GM18502 (cell line): ENCODE results near the gene LHFPL2.
"Not testable (repeated sequence)": the region's sequence is repeated elsewhere in the genome, so short reads cannot be mapped to it uniquely, and the experiment has no call there.

Experiments used
- ATAC-seq: cut with Tn5 transposase; IDR thresholded peaks from one replicate; pipeline ENCODE4 v1.9.1; 2021; ENCODE audit warnings: mild to moderate bottlenecking; ENCODE audit not compliant: unreplicated experiment, poor library complexity

LHFPL2 gene

DNA sequence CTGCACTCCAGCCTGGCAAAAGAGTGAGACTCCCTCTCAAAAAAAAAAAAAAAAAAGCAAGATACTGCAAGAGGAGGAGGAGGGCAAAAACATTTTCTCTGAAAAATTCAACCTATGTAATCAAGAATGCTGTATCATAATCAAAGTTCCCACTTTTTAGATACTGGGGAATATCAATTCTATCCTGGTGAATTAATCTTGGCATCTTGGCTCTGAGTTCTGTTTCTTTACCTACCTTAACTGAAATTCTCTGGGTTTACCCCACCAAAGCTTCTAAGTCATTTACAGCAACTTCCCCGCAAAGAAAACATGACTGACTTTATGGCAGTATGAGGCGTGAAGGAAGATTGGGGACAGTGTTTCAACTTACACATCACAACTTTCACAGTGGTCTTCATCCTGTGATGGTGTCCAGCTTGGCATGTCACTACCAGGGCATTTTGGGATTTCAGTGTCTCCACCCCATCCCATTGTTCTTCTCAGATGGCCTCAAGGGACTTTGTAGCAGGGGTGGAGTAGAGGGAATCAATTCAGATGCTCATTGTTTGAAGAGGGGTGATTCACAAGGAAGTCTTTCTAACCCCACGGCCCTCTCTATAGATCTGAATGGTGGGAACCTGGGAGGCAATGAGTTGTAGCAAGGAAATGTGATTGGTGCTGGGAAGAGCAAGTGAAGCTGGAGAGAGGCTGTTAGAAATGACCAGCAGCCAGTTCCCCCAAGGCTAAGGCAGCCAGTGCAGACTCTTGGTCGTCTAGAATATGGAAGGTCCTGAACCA is 157.7 kb downstream of the LHFPL2 start:
- no peak for ATAC-seq

DNA sequence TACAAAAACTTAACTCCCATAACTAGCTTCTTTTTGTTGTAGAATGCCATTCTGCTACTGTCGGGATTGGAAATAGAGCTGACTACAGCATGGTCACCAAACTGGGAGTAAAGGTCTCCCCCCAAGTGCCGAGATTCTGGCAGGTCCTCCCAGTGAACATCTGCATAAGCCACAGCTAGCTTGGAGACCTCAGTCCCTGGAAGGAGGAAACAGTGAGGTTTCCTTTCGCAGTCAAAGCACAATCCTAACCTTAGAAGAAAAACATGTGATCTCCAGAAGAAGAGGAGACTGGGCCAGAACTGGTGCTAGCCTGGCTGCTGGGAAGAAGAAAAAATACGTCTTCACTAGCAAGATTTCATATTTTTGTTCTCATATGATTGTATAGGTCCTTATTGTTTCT is 160.7 kb downstream of the LHFPL2 start:
- no peak for ATAC-seq

DNA sequence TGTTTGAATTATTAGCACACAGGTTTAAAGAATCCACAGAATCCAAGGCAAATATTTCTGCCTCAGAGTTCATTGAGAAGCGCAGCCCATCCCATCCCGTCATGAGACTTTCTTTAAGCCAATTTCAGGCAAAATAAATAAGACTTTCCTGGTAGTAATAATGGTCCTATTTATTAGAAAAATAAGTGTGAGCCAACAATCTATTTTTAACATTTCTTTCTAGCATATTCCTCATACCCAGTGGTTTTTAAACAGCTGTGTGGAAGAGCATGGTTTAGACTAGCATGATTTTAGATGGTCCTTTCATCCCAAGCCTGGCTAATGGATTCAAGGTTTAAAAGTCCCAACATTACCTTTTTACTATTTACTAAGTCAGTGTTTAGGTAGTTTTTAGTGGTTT is 162.4 kb downstream of the LHFPL2 start:
- ATAC-seq, result no peak

DNA sequence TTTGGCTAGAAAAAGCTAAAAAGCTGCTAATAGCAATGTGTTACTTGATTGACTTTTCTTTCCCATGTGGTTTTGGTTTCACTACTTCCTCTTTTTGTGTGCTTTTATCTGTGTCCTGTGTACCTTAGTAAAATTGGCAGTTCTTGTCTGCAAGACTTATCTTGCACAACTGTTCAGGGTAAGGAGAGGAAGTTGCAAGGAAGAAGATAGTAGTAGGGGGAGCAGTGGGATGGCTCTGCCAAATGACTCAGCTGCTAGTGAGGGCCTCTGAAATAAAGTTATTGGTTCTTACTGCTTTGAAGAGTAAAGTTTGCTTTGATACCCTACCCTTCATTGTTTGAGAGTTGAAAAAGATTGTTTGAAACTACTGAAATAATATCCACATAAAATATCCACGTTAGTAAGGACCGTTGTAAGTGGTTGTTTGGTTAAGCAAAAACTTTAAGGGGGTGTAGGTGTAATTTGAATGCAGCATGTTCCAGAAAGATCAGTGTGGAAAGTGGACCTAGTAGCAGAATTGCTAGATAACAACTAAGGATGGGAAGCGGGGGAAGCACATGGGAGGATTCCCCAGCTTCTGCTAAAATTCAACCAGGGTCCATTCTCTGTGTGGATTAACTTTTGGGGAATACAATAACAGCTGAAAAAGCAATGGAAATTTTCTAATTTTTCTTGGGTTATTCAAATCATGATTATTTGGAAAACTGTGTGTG is 164.6 kb downstream of the LHFPL2 start:
- ATAC-seq, result peak; percentile 94

DNA sequence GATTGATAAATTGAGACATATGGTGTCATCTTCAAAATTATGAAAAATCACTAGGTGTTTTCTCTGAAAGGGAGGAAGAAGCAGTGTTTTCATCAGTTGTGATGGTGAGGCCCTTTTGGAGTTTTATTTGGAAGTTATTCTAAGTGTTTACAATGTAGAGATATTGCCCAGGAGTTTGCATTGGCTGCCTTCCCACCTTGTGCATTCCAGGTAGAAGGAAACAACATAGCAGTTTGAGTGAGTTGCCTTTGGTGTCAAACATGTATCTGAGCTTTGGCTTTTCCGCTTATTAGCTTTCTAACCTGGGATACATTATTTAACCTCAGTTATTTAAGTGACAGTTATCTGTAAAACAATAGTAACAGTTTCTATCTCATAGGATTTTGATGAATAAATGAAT is 165.6 kb downstream of the LHFPL2 start:
- no peak for ATAC-seq

DNA sequence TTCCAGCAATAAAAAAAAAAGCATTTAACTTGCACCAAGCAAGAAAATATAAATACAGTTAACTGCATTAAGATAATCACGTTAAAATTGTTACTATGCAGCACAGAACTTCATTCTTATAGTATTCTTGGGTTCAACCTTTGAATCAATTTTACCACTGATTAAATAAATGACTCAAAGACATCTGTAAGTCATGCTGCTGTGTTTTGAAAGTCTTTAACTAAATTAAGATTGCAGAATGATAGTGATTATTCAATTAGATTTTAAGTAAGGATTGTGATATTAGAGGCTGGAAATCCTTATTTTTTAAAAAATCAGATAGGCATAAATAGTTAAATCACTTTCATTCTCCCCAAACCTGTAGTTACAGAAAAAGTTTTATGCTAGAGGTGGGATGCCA is 171.8 kb downstream of the LHFPL2 start:
- no peak for ATAC-seq

DNA sequence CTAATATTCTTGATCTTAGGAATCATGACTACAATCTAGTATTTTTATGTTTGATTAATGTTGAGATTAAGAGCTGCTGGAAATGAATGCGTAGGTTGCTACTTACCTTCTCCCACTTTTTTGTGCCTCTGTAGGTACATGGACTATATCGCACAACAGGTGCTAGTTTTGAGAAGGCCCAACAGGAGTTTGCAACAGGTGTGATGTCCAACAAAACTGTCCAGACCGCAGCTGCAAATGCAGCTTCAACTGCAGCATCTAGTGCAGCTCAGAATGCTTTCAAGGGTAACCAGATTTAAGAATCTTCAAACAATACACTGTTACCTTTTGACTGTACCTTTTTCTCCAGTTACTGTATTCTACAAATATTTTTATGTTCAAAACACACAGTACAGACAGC is 173.2 kb downstream of the LHFPL2 start:
- no peak for ATAC-seq

DNA sequence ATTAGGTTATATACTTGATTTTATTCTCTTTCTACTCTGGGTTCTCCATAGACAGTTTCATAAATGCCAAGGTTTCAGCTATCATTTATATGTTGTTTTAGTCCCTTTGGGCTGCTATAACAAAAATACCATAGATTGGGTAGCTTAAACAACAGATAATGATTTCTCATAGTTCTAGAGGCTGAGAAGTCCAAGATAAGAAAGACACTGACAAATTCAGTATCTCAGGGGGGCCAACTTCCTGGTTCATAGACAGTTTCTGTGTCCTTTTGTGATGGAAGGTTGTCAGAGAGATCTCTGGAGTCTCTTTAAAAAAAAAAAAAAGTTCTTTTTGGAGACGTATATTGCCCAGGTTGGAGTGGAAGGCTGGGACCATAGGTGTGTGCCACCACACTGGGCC is 174.8 kb downstream of the LHFPL2 start:
- no peak for ATAC-seq

DNA sequence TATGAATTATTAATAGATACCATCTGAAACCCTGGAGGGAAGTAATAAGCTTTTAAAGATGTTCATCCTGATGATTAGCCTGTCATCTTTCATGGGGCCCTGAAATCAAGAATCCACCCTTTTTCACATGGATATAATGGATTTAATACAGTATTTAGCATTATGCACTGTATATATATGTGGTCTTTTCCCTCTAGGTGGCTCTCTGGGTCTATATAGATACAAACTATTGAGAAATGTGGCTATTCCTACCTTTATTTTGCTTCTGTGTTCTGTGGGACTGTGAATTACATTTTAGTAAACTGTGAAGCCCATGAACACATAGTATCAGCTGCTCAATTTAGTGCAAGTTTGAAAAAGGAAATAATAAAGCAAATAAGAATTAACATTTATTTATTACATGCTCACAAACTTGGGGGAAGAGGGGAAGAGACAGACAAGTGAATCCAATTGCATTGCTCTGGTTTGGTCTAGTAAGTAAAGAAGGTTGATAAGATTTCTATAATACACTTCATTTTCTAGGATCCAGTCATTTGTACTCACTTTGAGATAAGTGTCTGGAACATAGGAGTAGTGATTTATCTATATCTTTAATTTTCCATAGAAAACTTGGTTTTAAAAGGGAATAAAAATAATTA is 176.0 kb downstream of the LHFPL2 start:
- no peak for ATAC-seq

DNA sequence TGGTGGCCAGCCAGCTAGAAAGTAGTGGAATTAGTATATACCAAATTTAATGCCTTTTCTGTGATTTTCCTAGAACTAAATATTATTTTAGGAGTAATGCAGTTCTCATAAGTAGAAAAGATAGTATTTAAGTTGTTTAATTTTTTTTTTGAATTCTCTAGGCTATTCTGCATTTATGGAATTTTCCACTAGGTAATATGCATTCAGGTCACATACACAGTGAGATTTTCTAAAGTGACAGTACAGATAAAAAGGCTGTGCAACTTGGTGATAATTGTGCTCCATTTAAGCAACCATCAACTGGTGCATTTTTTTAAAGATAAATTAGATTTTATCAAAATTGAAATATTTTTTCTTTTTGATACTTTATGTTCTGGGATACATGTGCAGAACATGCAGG is 176.7 kb downstream of the LHFPL2 start:
- ATAC-seq, result no peak

DNA sequence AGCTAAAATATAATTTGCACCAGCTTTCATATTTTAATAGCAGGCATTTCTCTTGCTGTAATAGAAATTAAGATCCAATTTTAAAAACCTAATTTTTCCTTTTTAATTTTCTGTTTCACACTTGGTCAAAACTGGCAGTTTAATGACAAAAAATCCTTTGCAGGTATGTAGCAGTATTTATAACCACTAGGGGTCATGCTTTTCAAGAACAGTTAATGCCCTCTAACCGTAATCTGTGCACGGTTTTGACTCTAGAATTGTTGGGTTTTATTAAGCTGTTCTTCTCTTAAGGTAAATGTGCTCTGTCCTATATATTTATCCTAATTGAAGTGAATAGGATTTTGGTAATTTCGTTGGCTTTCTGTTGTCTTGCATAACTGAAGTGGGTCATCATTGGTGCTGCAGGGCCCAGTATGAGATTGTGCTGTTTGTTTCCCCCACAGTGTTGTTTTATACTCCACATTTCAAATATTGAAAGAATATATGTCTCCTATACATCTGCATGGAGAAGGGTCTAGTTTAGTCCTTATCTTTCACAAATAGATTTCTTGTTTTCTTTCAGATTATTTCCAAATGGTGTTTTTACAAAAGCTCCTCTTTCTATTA is 180.7 kb downstream of the LHFPL2 start:
- ATAC-seq, result no peak

DNA sequence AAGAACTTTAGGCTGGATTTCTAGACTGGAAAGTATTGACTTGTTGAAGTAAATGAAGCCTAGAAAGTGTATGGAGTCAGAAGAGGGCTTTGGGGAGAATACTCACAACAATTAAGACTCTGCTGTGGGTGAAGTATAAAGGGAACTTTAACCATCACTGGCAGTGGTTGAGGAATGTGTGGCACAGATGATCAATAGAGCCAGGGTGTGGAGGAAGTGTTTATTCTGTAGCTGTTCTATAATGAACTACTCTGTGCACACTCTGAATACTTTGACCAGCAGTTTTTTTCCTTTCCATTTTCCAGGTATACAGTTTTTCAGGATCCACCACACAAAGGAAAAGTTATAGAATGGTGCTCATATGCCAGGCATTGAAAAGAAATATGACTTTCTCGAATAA is 181.4 kb downstream of the LHFPL2 start:
- ATAC-seq, result no peak

DNA sequence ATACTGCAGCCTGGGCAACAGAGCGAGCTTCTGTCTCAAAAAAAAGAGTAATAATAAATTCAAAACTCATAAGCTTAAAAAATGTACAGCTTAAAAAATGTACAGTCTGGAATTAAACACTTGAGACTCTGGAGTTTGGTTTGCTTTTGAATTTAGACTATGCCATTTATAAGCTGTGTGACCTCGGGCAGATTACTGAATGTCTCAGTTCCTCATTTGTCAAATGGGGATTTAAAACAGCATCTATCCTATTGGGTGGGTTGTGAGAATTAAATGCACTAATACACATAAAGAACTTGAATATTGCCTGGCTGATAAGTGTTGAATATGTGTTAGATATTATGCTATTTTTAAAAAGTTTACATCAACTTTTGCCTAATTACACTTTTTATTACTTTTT is 189.7 kb downstream of the LHFPL2 start:
- no peak for ATAC-seq

DNA sequence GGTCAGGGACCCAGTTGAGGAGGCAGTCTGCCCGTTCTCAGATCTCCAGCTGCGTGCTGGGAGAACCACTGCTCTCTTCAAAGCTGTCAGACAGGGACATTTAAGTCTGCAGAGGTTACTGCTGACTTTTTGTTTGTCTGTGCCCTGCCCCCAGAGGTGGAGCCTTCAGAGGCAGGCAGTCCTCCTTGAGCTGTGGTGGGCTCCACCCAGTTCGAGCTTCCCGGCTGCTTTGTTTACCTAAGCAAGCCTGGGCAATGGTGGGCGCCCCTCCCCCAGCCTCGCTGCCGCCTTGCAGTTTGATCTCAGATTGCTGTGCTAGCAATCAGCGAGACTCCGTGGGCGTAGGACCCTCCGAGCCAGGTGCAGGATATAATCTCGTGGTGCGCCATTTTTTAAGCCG is 191.1 kb downstream of the LHFPL2 start:
- not testable (repeated sequence) for ATAC-seq

DNA sequence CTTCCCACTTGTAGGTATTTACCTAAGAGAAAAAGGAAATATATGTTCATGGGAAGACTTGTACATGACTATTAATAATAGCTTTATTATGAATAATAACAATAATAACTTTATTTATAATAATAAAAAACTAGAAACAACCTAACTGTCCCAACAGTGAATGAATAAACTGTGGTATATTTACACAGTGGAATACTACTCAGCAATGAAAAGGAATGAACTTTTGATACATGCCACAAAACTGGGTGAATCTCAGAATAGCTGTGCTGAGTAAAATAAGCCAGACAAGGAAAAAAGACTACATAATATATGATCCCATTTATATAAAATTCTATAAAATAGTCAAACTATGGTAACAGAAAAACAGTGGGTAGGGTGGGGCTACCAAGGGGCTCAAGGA is 199.5 kb downstream of the LHFPL2 start:
- ATAC-seq, result no peak

DNA sequence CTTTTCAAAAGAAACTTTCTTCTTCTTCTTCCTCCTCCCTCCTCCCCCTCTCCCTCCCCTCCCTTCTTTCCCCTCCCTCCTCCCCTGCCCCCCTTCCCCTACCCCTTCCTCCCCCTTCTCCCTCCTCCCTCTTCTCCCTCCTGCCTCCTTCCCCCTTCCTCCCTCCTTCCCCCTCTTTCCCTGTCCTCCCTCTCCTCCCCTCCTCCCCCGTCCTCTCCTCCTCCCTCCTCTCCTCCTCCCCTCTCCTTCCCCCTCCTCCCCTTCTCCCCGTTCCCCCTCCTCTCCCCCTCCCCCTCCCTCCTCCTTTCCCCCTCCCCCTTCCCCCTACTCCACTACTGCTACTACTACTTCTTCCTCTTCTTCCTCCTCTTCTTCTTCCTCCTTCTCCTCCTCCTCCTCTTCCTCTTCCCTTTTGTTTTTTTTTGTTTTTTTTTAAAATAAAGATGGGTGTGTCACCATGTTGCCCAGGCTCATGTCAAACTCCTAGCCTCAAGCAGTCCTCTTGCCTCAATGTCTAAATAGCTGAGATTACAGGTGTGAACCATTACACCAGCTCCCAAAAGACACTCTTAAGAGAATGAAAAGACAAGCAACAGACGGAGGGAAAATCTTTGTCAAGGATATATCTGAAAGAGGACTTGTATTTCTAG is 200.7 kb downstream of the LHFPL2 start:
- no peak for ATAC-seq
